ENCODE results near the gene PIEZO2. TPM values are rescaled to one million over a fixed set of nuclear protein-coding genes. Genes with fewer than 3 reads are reported as not detected.

Gene PIEZO2
- total RNA-seq, 1 donor from 2014 or later: 41.2 TPM

GRCh38 chr18:11154368-11154989 is 5.1 kb upstream of the PIEZO2 start:
- H3K27me3 ChIP-seq (ENCODE audit: control insufficient read depth in 3 of 3, insufficient read depth in 3 of 3, low read length in 3 of 3): peaks cover 3 to 8% (median 6%) of the 10 kb centered on the region in 3 donors
- H3K27ac ChIP-seq (ENCODE audit: low read depth, low read length): no peak overlapping the region
- H3K9ac ChIP-seq (ENCODE audit: low read depth in 1 of 3, low read length in 3 of 3): no peak overlapping the region
- no peaks in the 10 kb centered on the region for H3K9me3 ChIP-seq (ENCODE audit: control insufficient read depth in 3 of 3, low read length in 3 of 3)
- no peaks in the 10 kb centered on the region for H3K36me3 ChIP-seq (ENCODE audit: control insufficient read depth in 3 of 3, insufficient read depth in 3 of 3, low read length in 3 of 3)
- peaks cover 0 to 7% (median 6%) of the 10 kb centered on the region in 3 donors for H3K4me1 ChIP-seq (ENCODE audit: control insufficient read depth in 3 of 3, insufficient read depth in 3 of 3, low read length in 3 of 3)
- H3K4me3 ChIP-seq (ENCODE audit: low read length in 3 of 3): no peak overlapping the region

DNA sequence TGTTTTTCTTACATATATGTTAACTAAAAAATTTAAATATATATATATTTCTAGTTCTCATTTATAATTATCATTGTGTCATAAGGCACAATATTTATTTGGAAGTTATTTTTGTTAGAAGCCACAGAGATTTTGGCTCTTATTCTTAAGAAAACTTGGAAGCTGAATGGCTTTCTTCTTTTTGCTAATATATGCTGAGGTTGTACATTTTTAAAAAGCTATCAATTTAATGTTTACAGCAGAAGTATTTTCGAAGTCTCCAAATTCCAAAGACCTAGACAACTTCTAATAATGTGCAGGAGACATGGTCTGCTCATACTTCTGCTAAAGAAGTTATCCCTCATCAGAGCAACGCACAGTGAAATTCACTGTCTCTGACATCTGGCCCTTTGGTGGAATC is 3.7 kb upstream of the PIEZO2 start:
- H3K9me3 ChIP-seq (ENCODE audit: control insufficient read depth in 3 of 3, low read length in 3 of 3): no peaks in the 10 kb centered on the region
- H3K36me3 ChIP-seq (ENCODE audit: control insufficient read depth in 3 of 3, insufficient read depth in 3 of 3, low read length in 3 of 3): no peaks in the 10 kb centered on the region
- H3K4me1 ChIP-seq (ENCODE audit: control insufficient read depth in 3 of 3, insufficient read depth in 3 of 3, low read length in 3 of 3): peaks cover 6 to 13% (median 6%) of the 10 kb centered on the region in 3 donors
- no peak overlapping the region for H3K4me3 ChIP-seq (ENCODE audit: low read length in 3 of 3)
- peaks cover 11 to 19% (median 12%) of the 10 kb centered on the region in 3 donors for H3K27me3 ChIP-seq (ENCODE audit: control insufficient read depth in 3 of 3, insufficient read depth in 3 of 3, low read length in 3 of 3)
- H3K9ac ChIP-seq (ENCODE audit: low read depth in 1 of 3, low read length in 3 of 3): no peak overlapping the region
- H3K27ac ChIP-seq (ENCODE audit: low read depth, low read length): no peak overlapping the region

DNA sequence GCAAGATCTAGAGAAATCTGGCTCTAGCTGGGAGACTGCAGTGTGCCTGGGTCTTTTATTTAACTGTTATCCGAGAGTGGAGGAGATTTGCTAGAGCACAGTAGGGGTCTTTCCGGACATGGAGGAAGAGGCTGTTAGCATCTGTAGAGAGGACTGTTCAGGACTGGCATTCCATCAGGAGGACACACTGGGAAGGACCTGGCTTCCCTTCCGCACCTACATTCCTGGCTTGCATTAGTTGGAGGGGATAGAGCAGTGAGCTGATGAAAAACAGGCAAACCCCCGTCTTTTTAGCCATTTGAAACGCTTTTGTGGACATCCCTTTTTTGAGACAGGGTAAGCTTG is 874 bp upstream of the PIEZO2 start:
- Histone ChIP-seq H3K4me1 (ENCODE audit: control insufficient read depth in 3 of 3, insufficient read depth in 3 of 3, low read length in 3 of 3) (peaks cover 6 to 23% (median 9%) of the 10 kb centered on the region in 3 donors), H3K36me3 (ENCODE audit: control insufficient read depth in 3 of 3, insufficient read depth in 3 of 3, low read length in 3 of 3) (no peaks in the 10 kb centered on the region), H3K4me3 (ENCODE audit: low read length in 3 of 3) (no peak overlapping the region), H3K27me3 (ENCODE audit: control insufficient read depth in 3 of 3, insufficient read depth in 3 of 3, low read length in 3 of 3) (peaks cover 27 to 36% (median 35%) of the 10 kb centered on the region in 3 donors), H3K27ac (ENCODE audit: low read depth, low read length) (no peak overlapping the region), H3K9ac (ENCODE audit: low read depth in 1 of 3, low read length in 3 of 3) (peak overlapping the region in 1 of 3 donors; percentile 38), H3K9me3 (ENCODE audit: control insufficient read depth in 3 of 3, low read length in 3 of 3) (peaks cover 0 to 2% (median 0%) of the 10 kb centered on the region in 3 donors)

GRCh38 chr18:11148680-11149440 is 509 bp downstream of the PIEZO2 start:
- Histone ChIP-seq H3K27me3 (ENCODE audit: control insufficient read depth in 3 of 3, insufficient read depth in 3 of 3, low read length in 3 of 3) (peaks cover 27 to 36% (median 35%) of the 10 kb centered on the region in 3 donors), H3K36me3 (ENCODE audit: control insufficient read depth in 3 of 3, insufficient read depth in 3 of 3, low read length in 3 of 3) (no peaks in the 10 kb centered on the region), H3K4me1 (ENCODE audit: control insufficient read depth in 3 of 3, insufficient read depth in 3 of 3, low read length in 3 of 3) (peaks cover 6 to 23% (median 9%) of the 10 kb centered on the region in 3 donors), H3K27ac (ENCODE audit: low read depth, low read length) (no peak overlapping the region), H3K9me3 (ENCODE audit: control insufficient read depth in 3 of 3, low read length in 3 of 3) (peaks cover 0 to 2% (median 0%) of the 10 kb centered on the region in 3 donors), H3K9ac (ENCODE audit: low read depth in 1 of 3, low read length in 3 of 3) (peak overlapping the region in 2 of 3 donors; percentile 38 to 77), H3K4me3 (ENCODE audit: low read length in 3 of 3) (peak overlapping the region; percentile 62 to 69 (median 67))

DNA sequence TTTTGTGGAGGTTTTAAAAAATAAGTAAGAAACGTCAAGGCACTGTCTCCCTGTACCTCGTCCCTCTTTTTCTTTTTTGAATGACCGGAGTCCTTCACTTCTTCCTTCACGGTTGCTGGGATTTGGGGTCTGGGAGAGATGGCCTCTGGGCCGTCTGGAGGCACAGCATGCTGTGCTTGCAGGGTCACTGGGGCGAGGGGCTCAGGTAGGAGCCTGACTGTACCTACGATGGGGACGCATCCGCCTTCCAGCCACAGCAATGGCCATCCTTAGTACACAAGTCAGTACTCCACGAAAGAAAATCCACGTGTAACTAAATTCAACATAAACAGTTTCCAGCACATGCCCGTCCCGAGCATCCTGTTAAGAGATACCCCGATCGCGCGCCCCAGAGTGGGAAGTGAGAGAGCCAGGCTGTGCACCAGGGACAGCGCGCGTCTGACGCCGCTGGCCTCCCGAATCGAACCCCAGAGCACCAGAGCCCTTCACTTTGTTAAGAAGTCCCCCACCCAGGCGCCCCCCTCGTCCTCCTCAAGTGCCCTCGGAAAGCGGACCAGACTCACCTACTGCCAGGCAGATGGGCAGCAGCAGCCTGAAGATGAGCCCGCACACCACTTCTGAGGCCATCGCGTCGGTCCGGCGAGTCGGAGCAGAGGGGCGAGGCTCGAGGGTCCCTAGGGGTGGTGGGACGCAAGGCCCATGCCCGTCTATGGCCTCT is 1.2 kb downstream of the PIEZO2 start:
- peaks cover 0 to 2% (median 0%) of the 10 kb centered on the region in 3 donors for H3K9me3 ChIP-seq (ENCODE audit: control insufficient read depth in 3 of 3, low read length in 3 of 3)
- no peaks in the 10 kb centered on the region for H3K36me3 ChIP-seq (ENCODE audit: control insufficient read depth in 3 of 3, insufficient read depth in 3 of 3, low read length in 3 of 3)
- H3K4me1 ChIP-seq (ENCODE audit: control insufficient read depth in 3 of 3, insufficient read depth in 3 of 3, low read length in 3 of 3): peaks cover 6 to 23% (median 9%) of the 10 kb centered on the region in 3 donors
- H3K9ac ChIP-seq (ENCODE audit: low read depth in 1 of 3, low read length in 3 of 3): peak overlapping the region in 1 of 3 donors; percentile 32
- peaks cover 27 to 36% (median 35%) of the 10 kb centered on the region in 3 donors for H3K27me3 ChIP-seq (ENCODE audit: control insufficient read depth in 3 of 3, insufficient read depth in 3 of 3, low read length in 3 of 3)
- H3K27ac ChIP-seq (ENCODE audit: low read depth, low read length): no peak overlapping the region
- peak overlapping the region in 2 of 3 donors; percentile 24 to 69 for H3K4me3 ChIP-seq (ENCODE audit: low read length in 3 of 3)

- peaks cover 27 to 36% (median 35%) of the 10 kb centered on the region in 3 donors for H3K27me3 ChIP-seq (ENCODE audit: control insufficient read depth in 3 of 3, insufficient read depth in 3 of 3, low read length in 3 of 3)
- no peaks in the 10 kb centered on the region for H3K36me3 ChIP-seq (ENCODE audit: control insufficient read depth in 3 of 3, insufficient read depth in 3 of 3, low read length in 3 of 3)
- no peak overlapping the region for H3K9ac ChIP-seq (ENCODE audit: low read depth in 1 of 3, low read length in 3 of 3)
- H3K27ac ChIP-seq (ENCODE audit: low read depth, low read length): no peak overlapping the region
- peaks cover 6 to 23% (median 9%) of the 10 kb centered on the region in 3 donors for H3K4me1 ChIP-seq (ENCODE audit: control insufficient read depth in 3 of 3, insufficient read depth in 3 of 3, low read length in 3 of 3)
- H3K9me3 ChIP-seq (ENCODE audit: control insufficient read depth in 3 of 3, low read length in 3 of 3): peaks cover 0 to 2% (median 0%) of the 10 kb centered on the region in 3 donors
- H3K4me3 ChIP-seq (ENCODE audit: low read length in 3 of 3): peak overlapping the region in 1 of 3 donors; percentile 24
Observed at GRCh38 chr18:11147371-11147951, 1.9 kb downstream of the PIEZO2 start.

DNA sequence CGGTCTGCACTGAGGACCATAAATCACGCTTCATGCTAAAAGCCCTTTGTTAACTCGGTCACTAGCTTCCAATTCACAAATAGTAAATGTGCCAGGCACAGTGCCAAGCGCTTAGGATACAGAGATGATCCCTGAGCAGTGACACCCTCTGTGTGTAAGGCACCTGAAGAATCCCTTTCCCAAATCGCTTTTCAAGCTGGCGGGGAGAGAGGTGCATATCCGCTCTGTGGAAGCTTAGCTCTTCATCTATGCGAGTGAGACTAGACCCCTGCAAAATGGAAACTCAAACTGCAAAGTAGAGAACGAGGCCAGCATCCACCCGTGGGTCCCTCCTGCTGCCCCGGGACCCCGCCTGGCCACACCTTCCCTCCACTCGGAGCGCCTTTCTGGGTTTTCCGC is 2.4 kb downstream of the PIEZO2 start:
- peak overlapping the region in 1 of 3 donors; percentile 31 for H3K4me3 ChIP-seq (ENCODE audit: low read length in 3 of 3)
- H3K27me3 ChIP-seq (ENCODE audit: control insufficient read depth in 3 of 3, insufficient read depth in 3 of 3, low read length in 3 of 3): peaks cover 27 to 36% (median 35%) of the 10 kb centered on the region in 3 donors
- no peak overlapping the region for H3K9ac ChIP-seq (ENCODE audit: low read depth in 1 of 3, low read length in 3 of 3)

GRCh38 chr18:11146238-11146946 is 3.0 kb downstream of the PIEZO2 start:
- H3K36me3 ChIP-seq (ENCODE audit: control insufficient read depth in 3 of 3, insufficient read depth in 3 of 3, low read length in 3 of 3): no peaks in the 10 kb centered on the region
- H3K4me3 ChIP-seq (ENCODE audit: low read length in 3 of 3): peak overlapping the region in 1 of 3 donors; percentile 31
- no peak overlapping the region for H3K27ac ChIP-seq (ENCODE audit: low read depth, low read length)
- H3K4me1 ChIP-seq (ENCODE audit: control insufficient read depth in 3 of 3, insufficient read depth in 3 of 3, low read length in 3 of 3): peaks cover 6 to 23% (median 9%) of the 10 kb centered on the region in 3 donors
- H3K9me3 ChIP-seq (ENCODE audit: control insufficient read depth in 3 of 3, low read length in 3 of 3): peaks cover 0 to 2% (median 0%) of the 10 kb centered on the region in 3 donors
- H3K27me3 ChIP-seq (ENCODE audit: control insufficient read depth in 3 of 3, insufficient read depth in 3 of 3, low read length in 3 of 3): peaks cover 27 to 36% (median 35%) of the 10 kb centered on the region in 3 donors
- H3K9ac ChIP-seq (ENCODE audit: low read depth in 1 of 3, low read length in 3 of 3): no peak overlapping the region

More for the DNA sequence above, 2.4 kb downstream of the PIEZO2 start:
- Histone ChIP-seq H3K36me3 (ENCODE audit: control insufficient read depth in 3 of 3, insufficient read depth in 3 of 3, low read length in 3 of 3) (no peaks in the 10 kb centered on the region), H3K9me3 (ENCODE audit: control insufficient read depth in 3 of 3, low read length in 3 of 3) (peaks cover 0 to 2% (median 0%) of the 10 kb centered on the region in 3 donors), H3K4me1 (ENCODE audit: control insufficient read depth in 3 of 3, insufficient read depth in 3 of 3, low read length in 3 of 3) (peaks cover 6 to 23% (median 9%) of the 10 kb centered on the region in 3 donors), H3K27ac (ENCODE audit: low read depth, low read length) (no peak overlapping the region)
